IPS-20b (cell line): Measurements from ENCODE around the gene MUSK.
"Not testable (repeated sequence)": the region's sequence is repeated elsewhere in the genome, so short reads cannot be mapped to it uniquely, and the experiment has no call there.

Experiments
- H3K27ac ChIP-seq: one replicate; pipeline ENCODE4 v1.5.1; 2013; ENCODE audit warnings: low read length
- H3K27me3 ChIP-seq: 2 replicates; pipeline ENCODE4 v1.6.1; 2013; ENCODE audit warnings: mild to moderate bottlenecking, low read length, inconsistent platforms; ENCODE audit not compliant: insufficient read depth
- H3K36me3 ChIP-seq: 2 replicates; pipeline ENCODE4 v1.6.1; 2013; ENCODE audit warnings: low read depth, mild to moderate bottlenecking, inconsistent platforms, low read length, moderate library complexity; ENCODE audit not compliant: insufficient read depth
- H3K4me1 ChIP-seq: 2 replicates; pipeline ENCODE4 v1.6.1; 2013; ENCODE audit warnings: mild to moderate bottlenecking, control low read depth, inconsistent platforms, low read length, moderate library complexity; ENCODE audit not compliant: insufficient read depth
- H3K4me3 ChIP-seq: 2 replicates; pipeline ENCODE4 v1.5.1; 2013; ENCODE audit warnings: mild to moderate bottlenecking, low read length, inconsistent platforms
- H3K9ac ChIP-seq: 2 replicates; pipeline ENCODE4 v1.6.1; 2013; ENCODE audit warnings: low read depth, mild to moderate bottlenecking, inconsistent platforms, low read length, moderate library complexity
- H3K9me3 ChIP-seq: 2 replicates; pipeline ENCODE4 v1.6.1; 2013; ENCODE audit warnings: mild to moderate bottlenecking, low read depth, low read length, inconsistent platforms; ENCODE audit not compliant: insufficient read depth

The MUSK gene

DNA sequence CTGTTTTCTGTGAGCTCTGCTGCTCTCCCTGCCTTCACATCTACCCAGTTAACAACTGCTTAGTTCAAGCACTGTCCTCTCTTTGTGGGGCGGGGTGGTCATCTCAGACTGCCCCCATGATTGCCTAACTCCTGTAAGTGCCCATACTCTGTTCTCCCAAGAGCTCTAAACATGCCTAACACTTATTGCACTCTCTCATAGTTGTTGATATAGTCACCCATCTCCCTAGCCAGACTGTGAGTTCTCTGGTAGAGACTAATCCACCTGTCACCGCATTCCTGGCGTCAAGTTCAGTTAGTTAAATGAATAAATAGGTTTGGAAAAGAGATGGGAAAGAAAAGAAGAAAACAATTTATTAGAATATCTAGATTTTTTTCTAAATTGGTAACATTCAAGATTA is 18.3 kb upstream of the MUSK start:
- Histone ChIP-seq H3K4me3 (no peak overlapping the region), H3K36me3 (no peaks in the 10 kb centered on the region), H3K27me3 (no peaks in the 10 kb centered on the region), H3K4me1 (no peaks in the 10 kb centered on the region), H3K9me3 (no peaks in the 10 kb centered on the region), H3K27ac (no peak overlapping the region), H3K9ac (no peak overlapping the region)

DNA sequence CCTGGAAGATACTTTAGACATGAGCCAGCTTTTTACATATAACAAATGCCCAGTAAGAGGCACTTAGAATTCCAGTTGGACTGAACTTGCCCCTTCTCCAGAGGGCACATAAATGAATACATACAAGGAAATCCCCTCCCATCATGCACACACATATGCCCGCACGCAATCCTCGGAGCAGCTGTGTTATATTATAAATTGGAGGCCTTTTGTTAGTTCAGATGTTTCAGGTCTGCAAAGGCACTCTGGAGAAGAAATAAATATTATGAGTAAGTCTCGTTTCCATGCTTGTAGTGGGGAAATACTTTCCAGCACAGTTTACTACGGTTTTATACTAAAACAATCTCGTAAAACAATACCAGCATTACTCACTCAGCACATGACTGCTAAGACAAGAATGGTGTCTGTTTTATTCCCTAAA is 17.6 kb upstream of the MUSK start:
- Histone ChIP-seq H3K4me1 (no peaks in the 10 kb centered on the region), H3K27ac (no peak overlapping the region), H3K36me3 (no peaks in the 10 kb centered on the region), H3K9me3 (no peaks in the 10 kb centered on the region), H3K9ac (no peak overlapping the region), H3K4me3 (no peak overlapping the region), H3K27me3 (no peaks in the 10 kb centered on the region)

DNA sequence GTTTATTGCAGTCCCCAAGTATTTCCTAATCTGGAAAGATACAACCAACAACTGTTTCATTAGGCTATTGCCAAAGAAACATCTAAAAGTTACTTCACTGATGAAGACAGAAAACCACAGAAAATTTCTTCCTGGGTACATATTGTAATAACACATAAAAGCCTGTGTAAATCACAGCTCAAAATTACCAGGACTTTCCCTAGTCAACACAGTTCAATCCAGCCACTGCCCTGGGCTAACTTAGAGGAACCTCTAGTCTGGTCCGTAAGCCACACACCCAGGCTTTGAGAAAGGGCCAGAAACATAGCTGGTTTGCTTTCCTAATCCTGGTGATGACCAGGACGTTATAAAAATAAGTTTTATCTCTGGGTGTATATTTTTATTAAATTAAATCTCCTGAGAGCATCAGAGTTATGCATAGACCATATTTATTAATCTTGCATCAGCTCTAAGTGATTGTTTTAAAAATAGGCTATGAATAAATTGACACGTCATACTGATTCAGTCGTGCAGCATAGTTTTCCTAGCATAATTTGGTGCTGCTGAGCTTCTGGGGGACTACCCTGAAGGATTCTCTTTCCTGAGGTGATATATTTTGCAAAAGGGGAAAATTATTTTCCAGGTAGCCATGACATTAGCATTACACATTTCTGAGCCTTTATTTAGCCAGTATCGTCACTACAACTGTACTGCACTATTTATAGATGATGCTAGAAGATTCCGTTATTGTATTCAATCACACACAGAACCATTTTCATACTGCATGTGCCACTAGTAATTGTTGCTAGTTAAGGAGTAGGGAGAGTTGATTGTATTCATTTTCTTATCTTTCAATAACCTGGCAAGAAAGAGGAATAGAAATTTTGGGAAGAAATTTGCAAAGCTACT is 12.6 kb upstream of the MUSK start:
- no peak overlapping the region for H3K4me3 ChIP-seq
- no peaks in the 10 kb centered on the region for H3K4me1 ChIP-seq
- H3K9ac ChIP-seq: no peak overlapping the region
- H3K27me3 ChIP-seq: no peaks in the 10 kb centered on the region
- H3K9me3 ChIP-seq: no peaks in the 10 kb centered on the region
- H3K36me3 ChIP-seq: no peaks in the 10 kb centered on the region
- no peak overlapping the region for H3K27ac ChIP-seq

DNA sequence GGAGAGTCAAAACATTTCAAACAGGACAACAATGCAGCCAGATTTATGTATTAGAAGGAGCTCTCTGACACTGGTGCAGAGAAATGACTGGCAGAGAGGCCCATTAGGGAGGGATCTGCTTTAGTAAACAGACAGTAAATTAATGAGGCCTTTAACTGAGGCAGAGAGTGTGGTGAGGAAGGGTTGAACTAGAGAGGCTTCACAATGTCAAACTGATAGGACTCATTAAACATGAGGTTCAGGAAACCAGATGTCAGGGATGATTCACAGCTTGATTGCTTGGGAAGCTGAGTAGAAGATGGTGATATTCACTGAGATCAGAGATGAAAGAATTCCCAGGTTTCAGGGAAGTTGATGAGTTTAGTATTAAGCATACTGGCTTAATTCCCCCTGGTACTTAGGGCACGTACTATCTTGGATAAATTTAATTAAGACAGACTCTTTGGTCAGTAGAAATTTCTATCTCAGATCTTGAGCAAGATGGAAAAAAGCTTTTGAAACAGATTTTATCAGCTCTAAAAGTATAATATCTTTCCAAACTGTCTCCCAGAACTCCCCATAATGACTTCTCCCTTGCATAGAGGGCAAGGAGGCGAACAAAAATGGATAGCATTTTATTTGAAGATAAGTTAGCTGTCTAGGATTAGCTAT is 8.6 kb upstream of the MUSK start:
- no peaks in the 10 kb centered on the region for H3K36me3 ChIP-seq
- H3K4me3 ChIP-seq: no peak overlapping the region
- no peaks in the 10 kb centered on the region for H3K4me1 ChIP-seq
- no peak overlapping the region for H3K27ac ChIP-seq
- H3K9ac ChIP-seq: no peak overlapping the region
- no peaks in the 10 kb centered on the region for H3K9me3 ChIP-seq
- H3K27me3 ChIP-seq: no peaks in the 10 kb centered on the region

DNA sequence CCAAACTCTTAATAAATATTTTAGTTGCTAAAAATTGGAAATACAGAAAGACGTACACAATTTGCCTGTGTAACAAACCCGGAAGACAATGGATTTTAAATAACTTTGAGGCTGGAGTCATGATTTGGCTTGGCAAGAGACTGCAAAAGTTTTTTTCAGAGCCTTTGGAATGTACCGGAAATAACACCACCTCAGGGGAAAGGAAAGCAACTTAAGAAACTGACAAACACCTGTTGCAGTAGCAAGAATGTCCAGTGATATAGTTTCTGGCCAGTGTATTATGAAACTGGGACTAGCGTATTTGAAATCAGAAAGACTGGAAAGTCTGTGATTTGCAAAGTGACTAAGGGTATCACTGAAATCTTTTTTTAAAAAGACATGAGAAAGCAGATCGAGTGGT is 842 bp downstream of the MUSK start:
- Histone ChIP-seq H3K4me3 (no peak overlapping the region), H3K9ac (no peak overlapping the region), H3K36me3 (no peaks in the 10 kb centered on the region), H3K27ac (no peak overlapping the region), H3K9me3 (no peaks in the 10 kb centered on the region), H3K27me3 (no peaks in the 10 kb centered on the region), H3K4me1 (no peaks in the 10 kb centered on the region)

DNA sequence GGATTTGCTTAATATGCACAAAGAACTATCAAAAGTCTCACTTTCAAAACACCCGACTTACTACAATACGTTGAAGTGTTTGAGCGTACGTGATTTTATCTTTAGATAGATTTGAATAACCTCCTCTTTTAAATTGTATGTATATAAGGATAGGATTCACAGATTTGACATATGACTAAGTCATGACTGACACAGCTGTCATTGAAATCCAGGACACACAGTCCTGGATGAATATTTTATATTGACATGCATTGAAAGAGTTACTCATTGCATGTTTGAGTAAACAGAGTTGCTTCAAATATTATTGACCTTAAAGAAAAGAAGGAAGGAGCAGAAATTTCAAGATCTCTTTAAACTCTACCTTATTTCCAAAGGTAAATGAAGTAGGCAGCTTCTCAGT is 3.3 kb downstream of the MUSK start:
- no peaks in the 10 kb centered on the region for H3K36me3 ChIP-seq
- H3K27me3 ChIP-seq: no peaks in the 10 kb centered on the region
- H3K4me1 ChIP-seq: no peaks in the 10 kb centered on the region
- no peak overlapping the region for H3K9ac ChIP-seq
- H3K9me3 ChIP-seq: no peaks in the 10 kb centered on the region
- no peak overlapping the region for H3K4me3 ChIP-seq
- no peak overlapping the region for H3K27ac ChIP-seq

DNA sequence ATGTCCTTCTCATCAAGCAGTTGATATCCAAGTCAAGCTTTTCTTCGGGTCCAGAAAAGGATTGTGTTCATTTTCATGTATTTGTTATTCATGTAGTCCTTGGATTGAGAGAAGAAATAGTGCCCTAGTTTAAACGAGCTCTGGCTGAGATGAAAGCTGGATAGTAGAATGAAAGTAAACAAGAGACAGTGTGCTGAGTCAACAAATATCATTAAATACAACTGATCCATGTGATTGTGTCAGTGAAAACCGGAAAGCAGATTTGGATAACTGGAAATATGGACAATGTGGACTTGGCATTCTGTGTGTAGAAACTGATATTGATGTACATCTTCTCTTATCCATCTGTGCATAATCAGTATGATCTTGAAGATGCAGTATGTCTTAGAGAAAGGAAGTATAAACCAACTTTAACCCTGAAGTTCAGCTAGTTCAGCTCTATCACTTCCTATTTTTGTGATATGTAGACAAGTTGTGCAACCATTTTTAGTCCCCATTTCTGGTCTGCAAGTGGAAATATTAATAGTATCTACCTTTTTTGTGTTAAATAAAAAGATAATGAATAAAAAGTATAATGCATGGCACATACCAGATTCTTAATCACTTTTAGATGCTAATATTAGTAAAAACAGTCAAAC is 4.4 kb downstream of the MUSK start:
- Histone ChIP-seq H3K4me1 (no peaks in the 10 kb centered on the region), H3K36me3 (no peaks in the 10 kb centered on the region), H3K9ac (no peak overlapping the region), H3K27ac (no peak overlapping the region), H3K4me3 (no peak overlapping the region), H3K27me3 (no peaks in the 10 kb centered on the region), H3K9me3 (no peaks in the 10 kb centered on the region)

DNA sequence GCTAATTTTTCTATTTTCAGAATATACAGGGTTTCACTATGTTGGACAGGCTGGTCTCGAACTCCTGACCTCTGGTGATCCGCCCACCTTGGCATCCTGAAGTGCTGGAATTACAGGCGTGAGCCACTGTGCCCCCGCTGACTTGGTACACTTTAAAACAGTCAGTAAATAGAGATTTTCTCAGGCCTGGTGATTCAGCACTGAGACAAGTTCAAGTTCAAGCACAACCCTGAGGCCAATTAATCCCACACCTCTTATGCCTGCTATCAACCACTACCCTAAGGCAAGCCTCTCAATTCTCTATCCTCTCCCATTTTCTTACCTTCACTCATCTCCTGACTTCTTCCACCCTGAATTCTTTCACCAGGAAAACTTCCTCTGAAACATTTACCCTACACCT is 18.9 kb downstream of the MUSK start:
- Histone ChIP-seq H3K4me3 (no peak overlapping the region), H3K4me1 (peaks cover 1% of the 10 kb centered on the region; the same call in 1 of the 2 replicates), H3K27ac (no peak overlapping the region), H3K9me3 (no peaks in the 10 kb centered on the region), H3K9ac (no peak overlapping the region), H3K27me3 (no peaks in the 10 kb centered on the region), H3K36me3 (no peaks in the 10 kb centered on the region)

DNA sequence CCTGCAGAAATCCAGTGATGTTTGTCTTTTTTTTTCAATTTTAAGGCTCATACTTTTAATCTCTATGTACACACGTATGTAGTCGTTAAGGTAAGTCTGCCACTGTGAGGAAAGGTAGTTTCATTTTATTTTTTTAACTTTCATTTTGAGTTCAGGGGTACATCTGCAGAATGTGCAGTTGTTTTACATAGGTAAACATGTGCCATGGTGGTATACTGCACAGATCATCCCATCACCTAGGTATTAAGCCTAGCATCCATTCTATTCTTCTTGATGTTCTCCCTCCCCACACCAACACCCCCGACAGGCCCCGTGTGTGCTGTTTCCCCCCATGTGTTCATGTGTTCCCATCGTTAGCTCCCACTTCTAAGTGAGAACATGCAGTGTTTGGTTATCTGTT is 19.7 kb downstream of the MUSK start:
- no peak overlapping the region for H3K27ac ChIP-seq

DNA sequence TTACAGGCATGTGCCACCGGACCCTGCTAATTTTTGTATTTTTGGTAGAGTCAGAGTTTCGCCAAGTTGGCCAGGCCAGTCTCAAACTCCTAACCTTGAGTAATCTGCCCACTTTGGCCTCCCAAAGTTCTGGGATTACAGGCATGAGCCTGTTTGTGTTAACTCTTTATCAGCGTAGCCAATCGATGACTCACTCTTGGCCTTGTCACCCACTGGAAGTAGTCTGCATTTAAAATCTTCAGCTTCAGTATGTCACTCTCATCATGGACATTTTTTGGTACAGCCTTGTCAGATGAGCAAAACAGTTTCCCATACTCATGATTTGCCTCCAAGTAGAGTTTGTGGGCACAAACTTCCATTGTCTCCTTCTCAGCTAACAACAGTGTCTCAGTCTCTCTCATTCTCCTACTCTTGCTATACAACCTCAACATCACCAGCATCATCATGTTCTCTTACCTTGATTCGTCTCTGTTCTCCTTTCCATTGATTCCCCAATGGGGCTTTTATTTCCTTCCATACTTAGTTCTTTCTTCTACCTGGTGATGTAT is 22.5 kb downstream of the MUSK start:
- Histone ChIP-seq H3K4me3 (no peak overlapping the region), H3K4me1 (no peaks in the 10 kb centered on the region), H3K36me3 (no peaks in the 10 kb centered on the region), H3K9me3 (no peaks in the 10 kb centered on the region), H3K9ac (no peak overlapping the region), H3K27me3 (no peaks in the 10 kb centered on the region), H3K27ac (no peak overlapping the region)

More for the DNA sequence above, 19.7 kb downstream of the MUSK start:
- H3K27me3 ChIP-seq: no peaks in the 10 kb centered on the region
- H3K4me3 ChIP-seq: no peak overlapping the region
- H3K4me1 ChIP-seq: no peaks in the 10 kb centered on the region; the same call in 1 of the 2 replicates
- no peak overlapping the region for H3K9ac ChIP-seq
- no peaks in the 10 kb centered on the region for H3K9me3 ChIP-seq
- H3K36me3 ChIP-seq: no peaks in the 10 kb centered on the region

DNA sequence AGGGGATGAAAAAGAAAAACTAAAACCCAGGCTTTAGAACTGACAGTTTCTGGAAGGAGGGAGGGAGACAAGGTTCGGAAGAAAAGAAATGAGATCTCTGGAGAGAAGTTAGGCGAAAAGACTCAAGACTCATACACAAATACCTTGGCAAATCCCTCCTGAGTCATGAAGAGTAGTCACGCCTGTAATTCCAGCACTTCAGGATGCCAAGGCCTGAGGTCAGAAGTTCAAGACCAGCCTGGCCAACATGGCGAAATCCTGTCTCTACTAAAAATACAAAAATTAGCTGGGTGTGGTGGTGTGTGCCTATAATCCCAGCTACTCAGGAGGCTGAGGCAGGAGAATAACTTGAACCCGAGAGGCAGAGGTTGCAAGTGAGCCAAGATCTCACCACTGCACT is 27.3 kb downstream of the MUSK start:
- not testable (repeated sequence) for H3K4me3 ChIP-seq, H3K27me3 ChIP-seq, H3K27ac ChIP-seq, H3K9ac ChIP-seq, H3K36me3 ChIP-seq, H3K9me3 ChIP-seq, H3K4me1 ChIP-seq
